ENCODE data around the gene DNAAF1.

Gene DNAAF1

DNA sequence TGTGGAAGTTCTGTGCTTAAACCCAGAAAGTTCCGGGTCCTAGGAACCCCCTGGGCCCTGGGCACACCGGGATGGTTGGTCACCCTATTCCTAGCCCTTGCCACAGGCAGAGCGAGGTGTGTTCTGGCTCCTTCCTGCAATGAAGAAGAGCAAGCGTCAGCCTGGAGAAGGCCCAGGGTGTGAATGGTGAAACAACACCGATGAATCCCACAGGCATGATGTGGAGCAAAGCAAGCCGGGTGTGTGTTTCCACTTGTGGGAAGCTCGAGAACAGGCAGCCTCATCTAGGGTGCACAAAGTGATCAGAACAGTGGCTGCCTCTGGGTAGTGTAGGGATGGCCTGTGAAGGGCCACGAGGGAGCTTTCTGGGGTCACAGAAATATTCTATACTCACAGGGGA is 80.9 kb downstream of the DNAAF1 start:
- H3K27ac ChIP-seq (ENCODE audit: extremely low read depth, low read depth, low read length), result no peak overlapping the region
- no peak overlapping the region for H3K4me3 ChIP-seq (ENCODE audit: low read depth, low read length)
- ChIA-PET CTCF (interaction anchor here (0.5 to 0.6 kb wide), 2 partner anchors 72 to 138 kb away, joined by 3 to 4 read pairs; no protein-coding TSS in a partner anchor), POLR2A (no interaction called here)
- no peaks in the 10 kb centered on the region for H3K36me3 ChIP-seq (ENCODE audit: control insufficient read depth in 2 of 2, insufficient read depth in 1 of 2, low read length in 2 of 2)
- H3K4me1 ChIP-seq (ENCODE audit: control insufficient read depth, insufficient read depth, low read length), result no peaks in the 10 kb centered on the region
- H3K9me3 ChIP-seq (ENCODE audit: control insufficient read depth, insufficient read depth, low read depth, low read length), result no peaks in the 10 kb centered on the region
- TF ChIP-seq, protein P1, sequence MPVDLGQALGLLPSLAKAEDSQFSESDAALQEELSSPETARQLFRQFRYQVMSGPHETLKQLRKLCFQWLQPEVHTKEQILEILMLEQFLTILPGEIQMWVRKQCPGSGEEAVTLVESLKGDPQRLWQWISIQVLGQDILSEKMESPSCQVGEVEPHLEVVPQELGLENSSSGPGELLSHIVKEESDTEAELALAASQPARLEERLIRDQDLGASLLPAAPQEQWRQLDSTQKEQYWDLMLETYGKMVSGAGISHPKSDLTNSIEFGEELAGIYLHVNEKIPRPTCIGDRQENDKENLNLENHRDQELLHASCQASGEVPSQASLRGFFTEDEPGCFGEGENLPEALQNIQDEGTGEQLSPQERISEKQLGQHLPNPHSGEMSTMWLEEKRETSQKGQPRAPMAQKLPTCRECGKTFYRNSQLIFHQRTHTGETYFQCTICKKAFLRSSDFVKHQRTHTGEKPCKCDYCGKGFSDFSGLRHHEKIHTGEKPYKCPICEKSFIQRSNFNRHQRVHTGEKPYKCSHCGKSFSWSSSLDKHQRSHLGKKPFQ (tag by site-specific recombination; IDR thresholded peaks at IDR 0.05), result no peak
- TF ChIP-seq ZNF132 (tag by site-specific recombination; IDR thresholded peaks at IDR 0.05; ENCODE audit: borderline replicate concordance) (no peak), ZNF596 (tag by site-specific recombination; IDR thresholded peaks at IDR 0.05) (no peak), ZBTB7A (tag by site-specific recombination; IDR thresholded peaks at IDR 0.05; ENCODE audit: low read depth) (no peak), ZNF707 (tag by site-specific recombination; IDR thresholded peaks at IDR 0.05) (no peak), TRIM28 (IDR thresholded peaks at IDR 0.05; ENCODE audit: borderline replicate concordance, low read length) (no peak), ZNF366 (tag by site-specific recombination; conservative IDR thresholded peaks at IDR 0.05) (no peak), MZF1 (tag by site-specific recombination; IDR thresholded peaks at IDR 0.05; ENCODE audit: borderline replicate concordance) (no peak), SCRT2 (tag by site-specific recombination; IDR thresholded peaks at IDR 0.05) (no peak), ZNF785 (tag by site-specific recombination; IDR thresholded peaks at IDR 0.05) (no peak), ZSCAN23 (tag by site-specific recombination; IDR thresholded peaks at IDR 0.05) (no peak)
- TF ChIP-seq, protein P2, sequence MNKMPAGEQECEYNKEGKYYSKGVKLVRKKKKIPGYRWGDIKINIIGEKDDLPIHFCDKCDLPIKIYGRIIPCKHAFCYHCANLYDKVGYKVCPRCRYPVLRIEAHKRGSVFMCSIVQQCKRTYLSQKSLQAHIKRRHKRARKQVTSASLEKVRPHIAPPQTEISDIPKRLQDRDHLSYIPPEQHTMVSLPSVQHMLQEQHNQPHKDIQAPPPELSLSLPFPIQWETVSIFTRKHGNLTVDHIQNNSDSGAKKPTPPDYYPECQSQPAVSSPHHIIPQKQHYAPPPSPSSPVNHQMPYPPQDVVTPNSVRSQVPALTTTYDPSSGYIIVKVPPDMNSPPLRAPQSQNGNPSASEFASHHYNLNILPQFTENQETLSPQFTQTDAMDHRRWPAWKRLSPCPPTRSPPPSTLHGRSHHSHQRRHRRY (tag by site-specific recombination; IDR thresholded peaks at IDR 0.05), result no peak
- TF ChIP-seq, protein P3, sequence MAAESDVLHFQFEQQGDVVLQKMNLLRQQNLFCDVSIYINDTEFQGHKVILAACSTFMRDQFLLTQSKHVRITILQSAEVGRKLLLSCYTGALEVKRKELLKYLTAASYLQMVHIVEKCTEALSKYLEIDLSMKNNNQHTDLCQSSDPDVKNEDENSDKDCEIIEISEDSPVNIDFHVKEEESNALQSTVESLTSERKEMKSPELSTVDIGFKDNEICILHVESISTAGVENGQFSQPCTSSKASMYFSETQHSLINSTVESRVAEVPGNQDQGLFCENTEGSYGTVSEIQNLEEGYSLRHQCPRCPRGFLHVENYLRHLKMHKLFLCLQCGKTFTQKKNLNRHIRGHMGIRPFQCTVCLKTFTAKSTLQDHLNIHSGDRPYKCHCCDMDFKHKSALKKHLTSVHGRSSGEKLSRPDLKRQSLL (tag by site-specific recombination; IDR thresholded peaks at IDR 0.05), result no peak
